ENCODE results near the gene MELK. TPM values are rescaled to one million over a fixed set of nuclear protein-coding genes. Genes with fewer than 3 reads are reported as not detected.

Gene MELK
- polyA plus RNA-seq, 1 experiment, result 14.7 TPM

DNA sequence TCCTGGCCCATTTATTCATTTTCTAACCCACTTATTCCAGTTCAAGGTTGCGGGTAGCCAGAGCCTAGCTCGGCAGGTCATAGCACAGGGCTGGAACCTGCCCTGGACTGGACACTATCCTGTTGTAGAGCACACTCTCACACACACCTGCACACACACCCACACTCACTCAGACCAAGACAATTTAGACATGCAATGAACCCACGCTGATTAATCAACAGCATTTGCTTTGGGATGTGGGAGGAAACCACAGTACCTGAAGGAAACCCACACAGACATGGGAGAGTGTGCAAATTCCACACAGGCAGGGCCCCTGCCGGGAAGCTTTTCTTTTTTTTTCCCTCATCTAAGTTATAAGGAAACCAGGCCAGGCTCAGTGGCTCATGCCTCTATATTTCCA is 34.8 kb upstream of the MELK start:
- DNase-seq (ENCODE audit: low read depth), result no peak
- ChIA-PET CTCF (no interaction called here), POLR2A (interaction anchor here (0.7 kb wide), 1 partner anchor 145 kb away, joined by 6 read pairs; no protein-coding TSS in a partner anchor)
- H3K36me3 ChIP-seq (ENCODE audit: control insufficient read depth, insufficient read depth, low read length), result no peaks in the 10 kb centered on the region
- H3K27me3 ChIP-seq (ENCODE audit: control insufficient read depth, insufficient read depth, low read length), result no peaks in the 10 kb centered on the region
- TF ChIP-seq, protein P1, sequence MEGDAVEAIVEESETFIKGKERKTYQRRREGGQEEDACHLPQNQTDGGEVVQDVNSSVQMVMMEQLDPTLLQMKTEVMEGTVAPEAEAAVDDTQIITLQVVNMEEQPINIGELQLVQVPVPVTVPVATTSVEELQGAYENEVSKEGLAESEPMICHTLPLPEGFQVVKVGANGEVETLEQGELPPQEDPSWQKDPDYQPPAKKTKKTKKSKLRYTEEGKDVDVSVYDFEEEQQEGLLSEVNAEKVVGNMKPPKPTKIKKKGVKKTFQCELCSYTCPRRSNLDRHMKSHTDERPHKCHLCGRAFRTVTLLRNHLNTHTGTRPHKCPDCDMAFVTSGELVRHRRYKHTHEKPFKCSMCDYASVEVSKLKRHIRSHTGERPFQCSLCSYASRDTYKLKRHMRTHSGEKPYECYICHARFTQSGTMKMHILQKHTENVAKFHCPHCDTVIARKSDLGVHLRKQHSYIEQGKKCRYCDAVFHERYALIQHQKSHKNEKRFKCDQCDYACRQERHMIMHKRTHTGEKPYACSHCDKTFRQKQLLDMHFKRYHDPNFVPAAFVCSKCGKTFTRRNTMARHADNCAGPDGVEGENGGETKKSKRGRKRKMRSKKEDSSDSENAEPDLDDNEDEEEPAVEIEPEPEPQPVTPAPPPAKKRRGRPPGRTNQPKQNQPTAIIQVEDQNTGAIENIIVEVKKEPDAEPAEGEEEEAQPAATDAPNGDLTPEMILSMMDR (IDR thresholded peaks at IDR 0.05; ENCODE audit: insufficient read depth, low read depth, low read length), result no peak
- no peak overlapping the region for H3K4me3 ChIP-seq (ENCODE audit: low read depth, low read length)

DNA sequence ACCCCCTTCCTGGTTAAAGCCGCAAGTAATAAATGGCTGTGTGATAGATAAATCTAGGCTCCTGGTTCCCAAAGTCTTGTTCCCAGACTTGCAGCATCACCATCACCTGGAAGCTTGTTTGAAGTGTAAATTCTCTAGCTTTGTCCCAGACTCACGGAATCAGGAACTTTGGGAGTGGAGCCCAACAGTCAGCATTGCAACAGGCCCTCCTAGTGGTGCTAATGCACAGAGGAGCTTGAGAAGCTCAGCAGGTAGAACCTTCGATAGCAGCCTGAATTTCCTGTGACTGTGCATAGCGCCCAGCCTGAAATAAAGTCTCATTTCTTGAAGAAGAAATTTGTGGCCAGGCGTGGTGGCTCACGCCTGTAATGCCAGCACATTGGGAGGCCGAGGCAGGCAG is 30.3 kb upstream of the MELK start:
- ChIA-PET POLR2A (no interaction called here), CTCF (interaction anchor here (0.6 kb wide), 1 partner anchor 20 kb away, joined by 3 read pairs; no protein-coding TSS in a partner anchor)
- DNase-seq (ENCODE audit: low read depth), result no peak
- TF ChIP-seq, protein P1 (IDR thresholded peaks at IDR 0.05; ENCODE audit: insufficient read depth, low read depth, low read length), result no peak
- Histone ChIP-seq H3K36me3 (ENCODE audit: control insufficient read depth, insufficient read depth, low read length) (no peaks in the 10 kb centered on the region), H3K4me3 (ENCODE audit: low read depth, low read length) (no peak overlapping the region), H3K27me3 (ENCODE audit: control insufficient read depth, insufficient read depth, low read length) (no peaks in the 10 kb centered on the region)

GRCh38 chr9:36543916-36544315 is 28.8 kb upstream of the MELK start:
- Histone ChIP-seq H3K4me3 (ENCODE audit: low read depth, low read length) (no peak overlapping the region), H3K36me3 (ENCODE audit: control insufficient read depth, insufficient read depth, low read length) (no peaks in the 10 kb centered on the region), H3K27me3 (ENCODE audit: control insufficient read depth, insufficient read depth, low read length) (no peaks in the 10 kb centered on the region)
- TF ChIP-seq, protein P1 (IDR thresholded peaks at IDR 0.05; ENCODE audit: insufficient read depth, low read depth, low read length), result no peak
- CTCF ChIA-PET, result interaction anchor here (0.6 to 0.9 kb wide), 2 partner anchors 11 to 42 kb away, joined by 3 read pairs; no protein-coding TSS in a partner anchor
- POLR2A ChIA-PET, result interaction anchor here (0.6 kb wide), 2 partner anchors 17 to 174 kb away, joined by 3 to 7 read pairs; no protein-coding TSS in a partner anchor
- peak; percentile 73 for DNase-seq (ENCODE audit: low read depth)

DNA sequence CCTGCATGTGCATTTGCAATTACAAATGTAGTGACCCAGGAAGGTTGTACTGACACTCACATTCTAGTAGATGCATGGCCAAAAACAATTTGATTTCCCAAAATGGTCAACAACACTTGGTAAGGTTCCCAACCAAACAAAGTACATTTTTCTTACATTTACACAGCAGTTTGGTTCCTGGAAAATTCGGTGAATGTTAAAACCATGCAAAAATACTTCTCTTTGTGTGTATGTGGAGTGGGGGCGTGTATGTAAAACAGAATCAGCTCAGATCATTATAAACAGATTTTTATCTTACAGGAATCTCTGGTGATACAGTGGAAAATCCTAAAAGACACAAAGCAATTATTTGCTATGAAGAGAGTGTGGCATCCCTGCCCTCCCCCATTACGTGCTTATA is 25.1 kb upstream of the MELK start:
- DNase-seq (ENCODE audit: low read depth), result no peak
- Histone ChIP-seq H3K4me3 (ENCODE audit: low read depth, low read length) (no peak overlapping the region), H3K27me3 (ENCODE audit: control insufficient read depth, insufficient read depth, low read length) (no peaks in the 10 kb centered on the region), H3K36me3 (ENCODE audit: control insufficient read depth, insufficient read depth, low read length) (no peaks in the 10 kb centered on the region)
- ChIA-PET POLR2A (no interaction called here), CTCF (interaction anchor here (1.1 kb wide), 1 partner anchor 9 kb away, joined by 3 read pairs; no protein-coding TSS in a partner anchor)
- TF ChIP-seq, protein P1 (IDR thresholded peaks at IDR 0.05; ENCODE audit: insufficient read depth, low read depth, low read length), result no peak

GRCh38 chr9:36548454-36548853 is 24.2 kb upstream of the MELK start:
- H3K36me3 ChIP-seq (ENCODE audit: control insufficient read depth, insufficient read depth, low read length), result no peaks in the 10 kb centered on the region
- H3K4me3 ChIP-seq (ENCODE audit: low read depth, low read length), result no peak overlapping the region
- ChIA-PET POLR2A (no interaction called here), CTCF (no interaction called here)
- no peaks in the 10 kb centered on the region for H3K27me3 ChIP-seq (ENCODE audit: control insufficient read depth, insufficient read depth, low read length)
- TF ChIP-seq, protein P1 (IDR thresholded peaks at IDR 0.05; ENCODE audit: insufficient read depth, low read depth, low read length), result no peak
- no peak for DNase-seq (ENCODE audit: low read depth)

Data from BJ (cell line).